Endodermal cell (in vitro differentiated cells): Measurements from ENCODE around the gene ADH7. TPM values are rescaled to one million over a fixed set of nuclear protein-coding genes. Genes with fewer than 3 reads are reported as not detected.

Experiments used
- DNase-seq: peaks from one replicate; pipeline ENCODE4 v3.0.0-alpha.2; 2017
- H3K27ac ChIP-seq: 2 replicates; pipeline ENCODE4 v1.5.1; 2013; ENCODE audit warnings: mild to moderate bottlenecking, low read depth, low read length, moderate library complexity
- H3K27me3 ChIP-seq: 2 replicates; pipeline ENCODE4 v1.6.1; 2013; ENCODE audit warnings: mild to moderate bottlenecking, low read length, moderate library complexity; ENCODE audit not compliant: insufficient read depth, control insufficient read depth, poor library complexity, severe bottlenecking
- H3K36me3 ChIP-seq: 2 replicates; pipeline ENCODE4 v1.7.0; 2013; ENCODE audit warnings: mild to moderate bottlenecking, low read length, moderate library complexity; ENCODE audit not compliant: control insufficient read depth, insufficient read depth
- H3K4me1 ChIP-seq: one replicate; pipeline ENCODE4 v1.7.0; 2013; ENCODE audit warnings: low read length; ENCODE audit not compliant: control insufficient read depth, insufficient read depth
- H3K4me3 ChIP-seq: 2 replicates; pipeline ENCODE4 v1.5.1; 2013; ENCODE audit warnings: mild to moderate bottlenecking, low read length, moderate library complexity
- H3K9ac ChIP-seq: 2 replicates; pipeline ENCODE4 v1.6.1; 2013; ENCODE audit warnings: mild to moderate bottlenecking, low read length, moderate library complexity; ENCODE audit not compliant: poor library complexity, severe bottlenecking; ENCODE audit errors: extremely low read depth
- H3K9me3 ChIP-seq: 2 replicates; pipeline ENCODE4 v1.6.1; 2013; ENCODE audit warnings: mild to moderate bottlenecking, low read length, moderate library complexity; ENCODE audit not compliant: control insufficient read depth
- H3K27ac Mint-ChIP-seq: 2 replicates; pipeline ENCODE4 v1.8.0; 2020; ENCODE audit warnings: mixed read lengths
- H3K27me3 Mint-ChIP-seq: 2 replicates; pipeline ENCODE4 v1.8.0; 2021; ENCODE audit warnings: mild to moderate bottlenecking, mixed read lengths; ENCODE audit not compliant: insufficient read depth
- H3K36me3 Mint-ChIP-seq: 2 replicates; pipeline ENCODE4 v1.8.0; 2020; ENCODE audit warnings: low read depth, mixed read lengths
- H3K4me1 Mint-ChIP-seq: 2 replicates; pipeline ENCODE4 v1.8.0; 2020; ENCODE audit warnings: mixed read lengths
- H3K4me3 Mint-ChIP-seq: 2 replicates; pipeline ENCODE4 v1.8.0; 2020; ENCODE audit warnings: mild to moderate bottlenecking, moderate library complexity, mixed read lengths
- H3K9me3 Mint-ChIP-seq: 2 replicates; pipeline ENCODE4 v1.8.0; 2020; ENCODE audit warnings: mild to moderate bottlenecking, mixed read lengths
- CTCF ChIP-seq: fragments of 200-600 bp; sonication (generic); conservative IDR thresholded peaks from 2 replicates; pipeline ENCODE4 v1.5.0; 2021; ENCODE audit warnings: antibody characterized with exemption, mild to moderate bottlenecking
- WGBS, 2 experiments: methylation state at CpG; one replicate each; pipeline versions ENCODE4 v1.1.5 to v1.1.7; 2013; ENCODE audit warnings: missing lambda C conversion rate in 2 of 2, mixed read lengths in 1 of 2; ENCODE audit not compliant: insufficient coverage in 1 of 2, insufficient read length in 1 of 2; 5-methylcytosine and 5-hydroxymethylcytosine counted together
- total RNA-seq, 2 donors: library from RNA; stranded (reverse); fragmentation: NEBNext Ultra II Directional in 1 of 2; extraction: Animal tissue kit (Norgen Biotek cat#: 25700) in 1 of 2; gene quantifications; 2 replicates in 1 of 2; 3 replicates in 1 of 2; pipeline ENCODE4 v1.2.1, GENCODE V29; 2021

ADH7 gene
- total RNA-seq, 2 donors from 2014 or later: not detected

GRCh38 chr4:99447079-99447478 is 11.9 kb upstream of the ADH7 start:
- Histone ChIP-seq H3K4me3 (no peak overlapping the region), H3K9ac (no peak overlapping the region), H3K36me3 (no peaks in the 10 kb centered on the region), H3K27me3 (peaks cover 8% of the 10 kb centered on the region), H3K9me3 (peaks cover 11% of the 10 kb centered on the region), H3K4me1 (no peaks in the 10 kb centered on the region), H3K27ac (peak overlapping the region; percentile 83)
- H3K9me3 Mint-ChIP-seq: peaks cover 26% of the 10 kb centered on the region
- H3K4me3 Mint-ChIP-seq: no peak overlapping the region
- WGBS, 2 experiments: 15 to 24% methylated on average over 3 of the region's 3 CpGs
- H3K27me3 Mint-ChIP-seq: peaks cover 3% of the 10 kb centered on the region
- peaks cover 14% of the 10 kb centered on the region for H3K4me1 Mint-ChIP-seq
- H3K36me3 Mint-ChIP-seq: no peaks in the 10 kb centered on the region
- peak; percentile 62 for DNase-seq
- peak overlapping the region; percentile 90 for H3K27ac Mint-ChIP-seq
- no peak for TF ChIP-seq CTCF

GRCh38 chr4:99438405-99438780 is 3.3 kb upstream of the ADH7 start:
- no peak for DNase-seq
- H3K9ac ChIP-seq: no peak overlapping the region
- Mint-ChIP-seq H3K9me3 (no peaks in the 10 kb centered on the region), H3K27me3 (no peaks in the 10 kb centered on the region), H3K4me3 (no peak overlapping the region), H3K27ac (no peak overlapping the region), H3K36me3 (no peaks in the 10 kb centered on the region), H3K4me1 (no peaks in the 10 kb centered on the region)
- no peak overlapping the region for H3K4me3 ChIP-seq
- no peaks in the 10 kb centered on the region for H3K27me3 ChIP-seq
- H3K36me3 ChIP-seq: no peaks in the 10 kb centered on the region
- no peaks in the 10 kb centered on the region for H3K9me3 ChIP-seq
- no peak overlapping the region for H3K27ac ChIP-seq
- TF ChIP-seq CTCF: no peak
- no peaks in the 10 kb centered on the region for H3K4me1 ChIP-seq
- 90 to 95% methylated on average over 2 to 4 of the region's 4 CpGs for WGBS, 2 experiments

- H3K4me3 ChIP-seq: no peak overlapping the region
- no peaks in the 10 kb centered on the region for H3K27me3 ChIP-seq
- H3K36me3 ChIP-seq: no peaks in the 10 kb centered on the region
- no peaks in the 10 kb centered on the region for H3K27me3 Mint-ChIP-seq
- DNase-seq: no peak
- H3K9ac ChIP-seq: no peak overlapping the region
- H3K27ac Mint-ChIP-seq: no peak overlapping the region
- TF ChIP-seq CTCF: no peak
- no peaks in the 10 kb centered on the region for H3K9me3 Mint-ChIP-seq
- H3K27ac ChIP-seq: no peak overlapping the region
- H3K4me1 Mint-ChIP-seq: no peaks in the 10 kb centered on the region
- H3K9me3 ChIP-seq: no peaks in the 10 kb centered on the region
- H3K4me1 ChIP-seq: no peaks in the 10 kb centered on the region
- H3K4me3 Mint-ChIP-seq: no peak overlapping the region
- 92% methylated on average over 2 to 5 of the region's 5 CpGs for WGBS, 2 experiments
- H3K36me3 Mint-ChIP-seq: no peaks in the 10 kb centered on the region
Measured at GRCh38 chr4:99437723-99438404, 2.7 kb upstream of the ADH7 start.
